Tibial nerve (tissue), 4 donors: ENCODE measurements around the gene MAN1A2.

ENCODE experiments used
- CTCF ChIP-seq, 5 experiments: fragments of 200-600 bp in 3 of 5; fragments of 450-650 bp in 2 of 5; sonication (generic) in 3 of 5; IDR thresholded peaks; one replicate each; pipeline ENCODE4 v1.5.1; 2016 to 2019; ENCODE audit warnings: antibody characterized with exemption in 5 of 5, mild to moderate bottlenecking in 3 of 5, moderate library complexity in 2 of 5
- EP300 ChIP-seq, 2 donors: sonication (generic); formaldehyde crosslinking; IDR thresholded peaks; one replicate each; pipeline ENCODE4 v1.6.1; 2017; ENCODE audit warnings: antibody characterized with exemption in 2 of 2, mild to moderate bottlenecking in 1 of 2
- POLR2A ChIP-seq, 2 donors: fragments of 450-650 bp; IDR thresholded peaks; one replicate each; pipeline ENCODE4 v1.6.1; 2017; ENCODE audit warnings: antibody characterized with exemption in 2 of 2, mild to moderate bottlenecking in 2 of 2, moderate library complexity in 2 of 2

DNA sequence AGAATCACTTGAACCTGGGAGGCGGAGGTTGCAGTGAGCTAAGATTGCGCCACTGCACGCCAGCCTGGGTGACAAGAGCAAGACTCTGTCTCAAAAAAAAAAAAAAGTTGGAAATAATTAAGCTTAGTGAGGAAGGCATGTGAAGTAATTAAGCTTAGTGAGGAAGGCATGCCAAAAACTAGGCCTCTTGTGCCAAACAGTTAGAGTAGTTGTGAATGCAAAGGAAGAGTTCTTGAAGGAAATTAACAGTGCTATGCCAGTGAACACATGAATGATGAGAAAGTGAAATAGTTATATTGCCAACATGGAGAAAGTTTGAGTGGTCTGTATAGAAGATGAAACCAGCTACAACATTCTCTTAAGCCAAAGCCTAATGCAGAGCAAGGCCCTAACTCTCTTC, 85.0 kb downstream of the MAN1A2 start:
- TF ChIP-seq CTCF (IDR thresholded peaks at IDR 0.05) (no peak), POLR2A (IDR thresholded peaks at IDR 0.05) (no peak), EP300 (IDR thresholded peaks at IDR 0.05) (no peak)
